ENCODE results near the gene ZNF331.

Gene ZNF331

GRCh38 chr19:53571339-53571738, 33.4 kb downstream of the ZNF331 start:
- DNase-seq (ENCODE audit: low read depth in 2 of 2) = no peak

- DNase-seq (ENCODE audit: low read depth in 2 of 2) = no peak
These were observed 39.2 kb downstream of the ZNF331 start for GRCh38 chr19:53576941-53577653.

DNA sequence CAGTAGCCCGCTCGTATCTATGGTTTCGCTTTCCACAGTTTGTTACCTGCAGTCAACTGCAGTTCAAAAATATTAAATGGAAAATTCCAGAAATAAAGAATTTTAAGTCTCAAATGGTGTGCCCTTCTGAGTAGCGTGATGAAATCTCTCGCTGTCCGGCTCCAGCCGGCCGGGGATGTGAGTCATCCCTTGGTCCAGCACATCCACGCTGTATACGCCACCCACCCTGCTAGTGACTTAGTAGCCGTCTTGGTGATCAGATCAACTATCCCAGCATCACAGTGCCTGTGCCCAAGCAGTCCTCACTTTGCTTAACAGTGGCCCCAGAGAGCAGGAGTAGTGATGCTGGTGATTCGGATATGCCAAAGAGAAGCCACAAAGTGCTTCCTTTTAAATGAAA, 40.0 kb downstream of the ZNF331 start:
- DNase-seq (ENCODE audit: low read depth in 2 of 2) = no peak

GRCh38 chr19:53579518-53579917, 41.6 kb downstream of the ZNF331 start:
- no peak for DNase-seq (ENCODE audit: low read depth in 2 of 2)

- DNase-seq (ENCODE audit: low read depth in 2 of 2) = no peak
These were observed 43.2 kb downstream of the ZNF331 start for GRCh38 chr19:53580871-53581835.

DNA sequence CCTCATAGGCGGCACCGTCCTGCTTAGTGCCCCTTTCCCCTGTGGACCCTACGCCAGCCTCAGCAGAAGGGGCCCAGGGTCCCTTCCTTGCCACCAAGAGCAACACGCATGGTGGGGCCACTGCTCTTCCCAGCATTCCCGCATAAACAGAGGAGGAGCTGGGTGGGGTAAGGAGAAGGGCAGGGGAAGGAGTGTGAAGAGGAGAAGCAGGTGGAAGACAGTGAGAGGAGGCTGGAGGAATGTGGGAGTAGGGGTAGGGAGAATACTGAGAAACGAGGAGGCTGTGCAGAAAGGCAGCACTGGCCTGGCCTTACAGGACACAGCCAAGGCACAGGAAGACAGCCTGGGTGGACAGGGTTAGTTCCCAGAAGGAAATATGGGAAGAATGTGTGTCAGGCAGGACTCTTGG, 43.9 kb downstream of the ZNF331 start:
- no peak for DNase-seq (ENCODE audit: low read depth in 2 of 2)

GRCh38 chr19:53583181-53583580, 45.2 kb downstream of the ZNF331 start:
- DNase-seq (ENCODE audit: low read depth in 2 of 2) = no peak

DNA sequence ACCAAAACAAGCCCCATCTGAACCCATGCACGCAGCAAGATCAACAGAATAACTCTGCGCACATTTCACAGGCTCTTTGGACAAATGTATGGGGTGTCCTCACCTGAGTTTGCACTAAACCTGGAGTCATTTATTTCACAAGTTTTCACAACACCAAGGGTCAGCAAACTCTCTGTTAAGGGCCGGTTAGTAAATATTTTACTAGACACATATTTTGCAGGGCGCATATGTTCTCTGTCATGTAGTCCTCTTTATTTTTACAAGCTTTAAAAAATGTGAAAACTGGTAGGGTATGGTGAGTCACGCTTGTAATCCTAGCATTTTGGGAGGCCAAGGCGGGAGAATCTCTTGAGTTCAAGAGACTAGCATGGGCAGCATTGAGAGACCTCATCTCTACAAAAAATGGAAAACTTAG, 48.3 kb downstream of the ZNF331 start:
- DNase-seq (ENCODE audit: low read depth in 2 of 2) = no peak

GRCh38 chr19:53594811-53595509, 57.0 kb downstream of the ZNF331 start:
- DNase-seq (ENCODE audit: low read depth in 2 of 2) = no peak

GRCh38 chr19:53595510-53595867, 57.5 kb downstream of the ZNF331 start:
- no peak for DNase-seq (ENCODE audit: low read depth in 2 of 2)

DNA sequence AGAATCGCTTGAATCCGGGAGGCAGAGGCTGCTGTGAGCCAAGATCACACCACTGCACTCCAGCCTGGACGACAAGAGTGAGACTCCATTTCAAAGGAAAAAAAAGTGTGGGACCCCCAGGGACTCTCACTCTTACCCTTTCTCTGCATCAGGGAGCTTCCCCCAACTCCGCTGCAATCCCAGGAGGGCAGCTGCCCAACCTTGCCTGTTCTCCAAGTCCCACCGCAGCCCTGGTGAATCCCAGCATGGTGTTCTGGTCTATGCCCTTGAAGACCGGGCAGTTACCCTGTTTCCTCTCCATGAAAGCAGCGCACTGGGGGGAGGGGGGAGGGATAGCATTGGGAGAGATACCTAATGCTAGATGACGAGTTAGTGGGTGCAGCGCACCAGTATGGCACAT, 58.1 kb downstream of the ZNF331 start:
- DNase-seq (ENCODE audit: low read depth in 2 of 2) = no peak

GRCh38 chr19:53597023-53597422, 59.1 kb downstream of the ZNF331 start:
- DNase-seq (ENCODE audit: low read depth in 2 of 2) = no peak

GRCh38 chr19:53598361-53598760, 60.4 kb downstream of the ZNF331 start:
- no peak for DNase-seq (ENCODE audit: low read depth in 2 of 2)

- DNase-seq (ENCODE audit: low read depth in 2 of 2) = no peak
These were observed 62.3 kb downstream of the ZNF331 start for GRCh38 chr19:53600217-53600616.

DNA sequence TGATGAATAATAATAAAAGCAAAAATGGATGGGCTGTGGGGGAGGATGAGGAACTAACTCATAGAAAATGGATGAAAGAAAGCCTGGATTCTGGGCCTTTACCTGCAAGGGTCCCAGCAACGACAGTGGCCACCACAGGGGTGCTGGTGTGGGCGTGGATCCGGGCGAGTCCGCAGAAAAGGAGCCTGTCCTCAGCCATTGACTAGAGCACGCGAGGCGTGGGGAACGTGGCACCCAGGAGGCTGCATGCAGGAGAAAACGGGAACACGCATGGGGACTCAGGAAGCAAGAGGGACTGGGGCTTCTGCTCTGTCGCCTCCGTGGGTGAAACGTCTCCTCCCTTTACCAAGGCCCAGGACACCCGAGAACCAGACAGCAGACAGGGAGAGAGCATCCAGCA, 68.1 kb downstream of the ZNF331 start:
- no peak for DNase-seq (ENCODE audit: low read depth in 2 of 2)

DNA sequence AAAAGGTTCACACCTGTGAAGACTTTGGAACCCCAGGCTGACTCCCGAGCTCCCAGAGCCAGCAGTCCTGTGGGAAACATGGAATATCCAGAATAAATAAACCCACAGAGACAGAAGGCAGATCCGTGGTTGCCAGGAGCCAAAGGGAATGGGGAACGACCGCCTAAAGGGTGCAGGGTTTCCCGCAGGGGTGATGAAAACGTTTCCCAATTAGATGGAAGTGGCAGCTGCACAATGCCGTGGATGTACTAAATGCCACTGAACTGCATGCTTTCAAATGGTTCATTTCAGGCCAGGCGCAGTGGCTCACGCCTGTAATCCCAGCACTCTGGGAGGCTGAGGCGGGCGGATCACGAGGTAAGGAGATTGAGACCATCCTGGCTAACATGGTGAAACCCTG, 70.4 kb downstream of the ZNF331 start:
- no peak for DNase-seq (ENCODE audit: low read depth in 2 of 2)

- no peak for DNase-seq (ENCODE audit: low read depth in 2 of 2)
These were observed 75.0 kb downstream of the ZNF331 start for GRCh38 chr19:53612762-53613526.

- DNase-seq (ENCODE audit: low read depth in 2 of 2) = no peak
These were observed 84.2 kb downstream of the ZNF331 start for GRCh38 chr19:53621885-53622740.

DNA sequence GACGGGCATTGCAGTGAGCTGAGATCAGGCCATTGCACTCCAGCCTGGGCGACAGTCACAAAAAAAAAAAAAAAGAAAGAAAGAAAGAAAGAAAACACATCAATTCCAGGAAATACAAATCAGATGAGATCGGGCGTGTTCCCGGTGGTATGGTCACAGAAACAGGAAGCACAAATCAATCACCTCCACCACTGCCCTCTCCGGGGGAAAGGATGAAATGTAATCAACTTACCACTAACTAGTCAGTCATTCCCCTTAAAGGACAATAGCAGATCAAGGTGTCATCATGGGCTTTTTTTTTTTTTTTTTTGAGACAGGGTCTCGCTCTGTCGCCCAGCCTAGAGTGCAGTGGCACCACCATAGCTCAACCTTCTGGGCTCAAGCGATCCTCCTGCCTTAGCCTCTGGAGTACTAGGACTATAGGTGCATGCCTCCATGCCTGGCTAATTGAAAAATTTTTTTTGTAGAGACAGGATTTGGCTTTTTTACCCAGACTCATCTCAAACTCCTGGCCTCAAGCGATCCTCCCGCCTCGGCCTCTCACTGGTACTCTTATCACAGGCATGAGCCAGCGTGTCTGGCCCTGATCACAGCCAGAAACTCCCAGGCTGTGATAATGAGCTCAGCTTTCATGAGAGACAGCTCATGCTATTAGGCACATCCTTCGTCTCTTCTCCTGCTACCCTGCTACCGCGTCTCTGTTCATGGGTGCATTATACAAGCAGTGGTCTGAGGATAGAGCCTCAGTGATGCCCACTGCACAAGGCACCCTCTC, 87.0 kb downstream of the ZNF331 start:
- no peak for DNase-seq (ENCODE audit: low read depth in 2 of 2)

GRCh38 chr19:53626486-53626885, 88.5 kb downstream of the ZNF331 start:
- DNase-seq (ENCODE audit: low read depth in 2 of 2) = no peak
